ENCODE measurements around the gene TRIM2. TPM values are rescaled to one million over a fixed set of nuclear protein-coding genes. Genes with fewer than 3 reads are reported as not detected.

Gene TRIM2
- total RNA-seq, 4 donors from 2014 or later: 10.9 to 45.4 (median 29.2) TPM

GRCh38 chr4:153325558-153325957, 121.3 kb downstream of the TRIM2 start:
- TF ChIP-seq CTCF (IDR thresholded peaks at IDR 0.05): no peak
- TF ChIP-seq POLR2A (IDR thresholded peaks at IDR 0.05): no peak
- intact Hi-C loops (cut with DNase I; ENCODE audit: low total_unique reads): no loop called here
- DNase-seq (ENCODE audit: low spot score in 2 of 2): no peak
- WGBS, 2 donors: 71 to 83% methylated on average over 2 of the region's 2 CpGs
- H3K4me3 ChIP-seq (ENCODE audit: low read depth, poor library complexity, severe bottlenecking): no peak overlapping the region

GRCh38 chr4:153326513-153326912, 122.3 kb downstream of the TRIM2 start:
- TF ChIP-seq CTCF (IDR thresholded peaks at IDR 0.05): no peak
- TF ChIP-seq POLR2A (IDR thresholded peaks at IDR 0.05): no peak
- WGBS, 2 donors: 79 to 90% methylated on average over 11 of the region's 11 CpGs
- intact Hi-C loops (cut with DNase I; ENCODE audit: low total_unique reads): no loop called here

GRCh38 chr4:153327247-153327646, 123.0 kb downstream of the TRIM2 start:
- intact Hi-C loops (cut with DNase I; ENCODE audit: low total_unique reads): no loop called here
- TF ChIP-seq POLR2A (IDR thresholded peaks at IDR 0.05) (no peak), CTCF (IDR thresholded peaks at IDR 0.05) (no peak)
- no peak overlapping the region for H3K4me3 ChIP-seq (ENCODE audit: low read depth, poor library complexity, severe bottlenecking)
- no peak for DNase-seq (ENCODE audit: low spot score in 2 of 2)
- WGBS, 2 donors: 87 to 98% methylated on average over 1 of the region's 1 CpG

More at GRCh38 chr4:153326513-153326912, 122.3 kb downstream of the TRIM2 start:
- DNase-seq (ENCODE audit: low spot score in 2 of 2): peak in 1 of 2 donors; percentile 70
- no peak overlapping the region for H3K4me3 ChIP-seq (ENCODE audit: low read depth, poor library complexity, severe bottlenecking)

- intact Hi-C loops (cut with DNase I; ENCODE audit: low total_unique reads): no loop called here
- no peak overlapping the region for H3K4me3 ChIP-seq (ENCODE audit: low read depth, poor library complexity, severe bottlenecking)
- no peak for DNase-seq (ENCODE audit: low spot score in 2 of 2)
- TF ChIP-seq CTCF (IDR thresholded peaks at IDR 0.05) (no peak), POLR2A (IDR thresholded peaks at IDR 0.05) (no peak)
- WGBS, 2 donors: 90 to 93% methylated on average over 2 of the region's 2 CpGs
Measured at GRCh38 chr4:153332936-153333335, 128.7 kb downstream of the TRIM2 start.

GRCh38 chr4:153333874-153334273, 129.6 kb downstream of the TRIM2 start:
- intact Hi-C loops (cut with DNase I; ENCODE audit: low total_unique reads): no loop called here

More at GRCh38 chr4:153333874-153334273, 129.6 kb downstream of the TRIM2 start:
- no peak for TF ChIP-seq POLR2A (IDR thresholded peaks at IDR 0.05)
- no peak for TF ChIP-seq CTCF (IDR thresholded peaks at IDR 0.05)
- no peak overlapping the region for H3K4me3 ChIP-seq (ENCODE audit: low read depth, poor library complexity, severe bottlenecking)
- no peak for DNase-seq (ENCODE audit: low spot score in 2 of 2)

All from lower leg skin (tissue), 4 donors.